Body of pancreas (tissue), 4 donors: ENCODE data around the gene CNPPD1. TPM values are rescaled to one million over a fixed set of nuclear protein-coding genes. Genes with fewer than 3 reads are reported as not detected.
A peak's percentile ranks its signal among the peaks of the same experiment; 100 is the strongest.

Experiments
- ATAC-seq: fragments of 150-250 bp; one replicate; pipeline ENCODE4 v1.9.1; 2016
- DNase-seq, 4 donors: peaks; one replicate each; pipeline ENCODE4 v3.0.0-alpha.2; 2019
- H3K27ac ChIP-seq, 4 donors: fragments of 200-600 bp; sonication (generic); 1 replicate in 3 of 4; 2 replicates in 1 of 4; pipeline versions ENCODE4 v1.5.1 to v1.6.1; 2016 to 2019; ENCODE audit warnings: mild to moderate bottlenecking in 1 of 4, mixed read lengths in 1 of 4, moderate library complexity in 1 of 4
- H3K27me3 ChIP-seq, 2 donors: fragments of 200-600 bp; sonication (generic); one replicate each; pipeline ENCODE4 v1.6.0; 2016; ENCODE audit warnings: mild to moderate bottlenecking in 1 of 2
- H3K36me3 ChIP-seq, 2 donors: fragments of 200-600 bp; sonication (generic); replicated peaks in 1 of 2; 2 replicates each; pipeline ENCODE4 v1.5.1; 2016; ENCODE audit warnings: low read depth in 2 of 2; ENCODE audit not compliant: insufficient read depth in 1 of 2
- H3K4me1 ChIP-seq: fragments of 200-600 bp; sonication (generic); one replicate; pipeline ENCODE4 v1.6.0; 2016
- H3K4me3 ChIP-seq, 2 donors: fragments of 200-600 bp; sonication (generic); 1 replicate in 1 of 2; 2 replicates in 1 of 2; pipeline ENCODE4 v1.5.1; 2016 to 2019
- H3K9me3 ChIP-seq, 3 donors: fragments of 200-600 bp; sonication (generic); 1 replicate in 2 of 3; 2 replicates in 1 of 3; pipeline ENCODE4 v1.5.1; 2016
- POLR2A ChIP-seq, 3 donors: fragments of 450-650 bp; IDR thresholded peaks; one replicate each; pipeline ENCODE4 v1.6.1; 2016; ENCODE audit warnings: antibody characterized with exemption in 3 of 3, mild to moderate bottlenecking in 2 of 3
- WGBS, 2 donors: methylation state at CpG; one replicate each; pipeline ENCODE4 v1.1.5; 2017; 5-methylcytosine and 5-hydroxymethylcytosine counted together
- intact Hi-C: fragments of 100-400 bp; cut with DNase I; formaldehyde crosslinking; loops from one replicate; pipeline ENCODE4 v1.15.1; 2023
- total RNA-seq, 2 donors: library from RNA; depleted of rRNA; stranded (reverse); fragments of >200 nt; gene quantifications; one replicate each; pipeline ENCODE4 v1.1.0, GENCODE V29; 2016
- TF ChIP-seq, protein P1 (sequence below), 7 experiments: fragments of 450-650 bp in 4 of 7; fragments of 200-600 bp in 3 of 7; sonication (generic) in 3 of 7; IDR thresholded peaks; one replicate each; pipeline ENCODE4 v1.5.1; 2016 to 2019; ENCODE audit warnings: antibody characterized with exemption in 7 of 7

Gene CNPPD1
- total RNA-seq, 2 donors from 2014 or later: 25.7 to 27.4 TPM

DNA sequence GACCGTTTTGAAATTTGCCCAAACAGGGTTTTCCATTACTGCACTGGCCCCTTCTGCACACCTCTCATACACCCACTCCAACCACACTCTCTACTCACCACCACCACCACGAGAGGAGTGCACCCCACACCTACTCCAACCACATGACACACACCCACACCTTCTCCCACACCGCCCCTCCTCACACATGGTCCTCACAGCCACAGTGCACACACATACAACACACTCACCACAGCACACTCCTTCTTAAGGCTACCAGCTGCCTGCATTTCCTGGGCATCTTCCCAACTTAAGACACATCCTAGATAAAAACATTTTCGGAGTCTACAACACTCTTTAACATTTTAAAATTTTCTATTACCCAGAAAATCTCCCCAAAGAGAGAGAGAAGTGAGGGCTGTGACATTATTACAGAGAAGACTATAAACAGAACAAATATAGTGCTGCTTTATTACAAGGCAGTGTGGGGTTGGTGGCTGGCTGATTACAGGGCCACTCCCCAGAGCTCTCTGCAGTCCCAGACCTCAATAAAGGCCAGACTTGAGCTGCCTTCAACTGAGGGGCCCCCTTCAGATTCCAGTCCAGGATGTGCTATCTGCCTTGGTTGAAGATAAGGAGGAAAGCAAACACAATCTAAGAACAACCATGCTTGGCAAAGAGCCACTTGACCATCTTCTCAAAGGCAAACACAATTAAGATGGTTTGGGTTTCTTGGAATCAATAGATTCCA, 52.2 kb downstream of the CNPPD1 start:
- H3K27me3 ChIP-seq: no peaks in the 10 kb centered on the region
- no peak overlapping the region for H3K27ac ChIP-seq
- no peak for TF ChIP-seq POLR2A (IDR thresholded peaks at IDR 0.05)
- TF ChIP-seq, protein P1, sequence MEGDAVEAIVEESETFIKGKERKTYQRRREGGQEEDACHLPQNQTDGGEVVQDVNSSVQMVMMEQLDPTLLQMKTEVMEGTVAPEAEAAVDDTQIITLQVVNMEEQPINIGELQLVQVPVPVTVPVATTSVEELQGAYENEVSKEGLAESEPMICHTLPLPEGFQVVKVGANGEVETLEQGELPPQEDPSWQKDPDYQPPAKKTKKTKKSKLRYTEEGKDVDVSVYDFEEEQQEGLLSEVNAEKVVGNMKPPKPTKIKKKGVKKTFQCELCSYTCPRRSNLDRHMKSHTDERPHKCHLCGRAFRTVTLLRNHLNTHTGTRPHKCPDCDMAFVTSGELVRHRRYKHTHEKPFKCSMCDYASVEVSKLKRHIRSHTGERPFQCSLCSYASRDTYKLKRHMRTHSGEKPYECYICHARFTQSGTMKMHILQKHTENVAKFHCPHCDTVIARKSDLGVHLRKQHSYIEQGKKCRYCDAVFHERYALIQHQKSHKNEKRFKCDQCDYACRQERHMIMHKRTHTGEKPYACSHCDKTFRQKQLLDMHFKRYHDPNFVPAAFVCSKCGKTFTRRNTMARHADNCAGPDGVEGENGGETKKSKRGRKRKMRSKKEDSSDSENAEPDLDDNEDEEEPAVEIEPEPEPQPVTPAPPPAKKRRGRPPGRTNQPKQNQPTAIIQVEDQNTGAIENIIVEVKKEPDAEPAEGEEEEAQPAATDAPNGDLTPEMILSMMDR (IDR thresholded peaks at IDR 0.05): no peak
- WGBS, 2 donors: 63 to 71% methylated on average over 4 of the region's 4 CpGs
- no peaks in the 10 kb centered on the region for H3K9me3 ChIP-seq
- DNase-seq (no peak), ATAC-seq (no peak)
- intact Hi-C loops: no loop called here
- peaks cover 61% of the 10 kb centered on the region for H3K4me1 ChIP-seq
- H3K4me3 ChIP-seq: no peak overlapping the region
- no peaks in the 10 kb centered on the region for H3K36me3 ChIP-seq

DNA sequence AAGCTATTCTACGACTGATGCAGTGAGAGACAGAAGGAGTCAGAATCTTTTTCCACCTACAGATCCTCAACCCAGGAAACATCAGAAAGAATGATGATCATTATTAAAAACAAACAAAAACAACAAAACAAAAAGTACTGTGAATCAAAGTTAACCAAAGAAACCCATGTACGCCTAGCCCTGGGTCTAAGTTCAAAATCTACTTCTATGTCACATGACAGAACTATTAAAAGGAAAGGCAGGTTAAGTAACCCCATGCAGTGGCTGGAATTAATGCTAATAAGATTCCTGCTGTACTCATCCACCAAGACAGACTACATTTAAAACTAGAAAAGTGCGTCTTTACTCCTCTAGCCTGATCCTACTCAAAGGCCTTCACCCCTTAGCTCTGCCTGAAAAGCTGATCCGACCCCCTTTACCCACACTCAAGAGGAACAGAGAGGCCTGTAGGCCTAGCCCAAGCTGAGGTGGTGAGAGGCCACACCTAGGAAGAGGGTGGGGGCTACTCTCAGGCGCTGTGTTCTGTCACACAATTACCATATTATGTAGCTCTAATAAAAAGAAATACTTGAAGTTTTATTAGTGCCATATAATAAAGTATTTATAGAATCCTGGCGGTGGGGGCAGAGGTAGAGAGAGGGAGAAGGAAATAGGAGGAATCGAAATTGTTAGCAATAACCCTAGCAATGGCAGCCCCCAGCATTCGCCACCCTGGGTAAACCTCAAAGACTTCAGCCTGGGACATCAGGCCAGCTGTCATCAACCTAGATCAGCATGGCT, 53.2 kb downstream of the CNPPD1 start:
- peaks cover 60% of the 10 kb centered on the region for H3K4me1 ChIP-seq
- intact Hi-C loops: no loop called here
- TF ChIP-seq, protein P1 (IDR thresholded peaks at IDR 0.05): no peak
- no peak for TF ChIP-seq POLR2A (IDR thresholded peaks at IDR 0.05)
- ATAC-seq (no peak), DNase-seq (no peak)
- no peaks in the 10 kb centered on the region for H3K27me3 ChIP-seq
- 91 to 93% methylated on average over 8 of the region's 8 CpGs for whole genome bisulfite sequencing, 2 donors
- H3K27ac ChIP-seq: no peak overlapping the region
- no peaks in the 10 kb centered on the region for H3K36me3 ChIP-seq
- H3K4me3 ChIP-seq: no peak overlapping the region
- H3K9me3 ChIP-seq: no peaks in the 10 kb centered on the region

DNA sequence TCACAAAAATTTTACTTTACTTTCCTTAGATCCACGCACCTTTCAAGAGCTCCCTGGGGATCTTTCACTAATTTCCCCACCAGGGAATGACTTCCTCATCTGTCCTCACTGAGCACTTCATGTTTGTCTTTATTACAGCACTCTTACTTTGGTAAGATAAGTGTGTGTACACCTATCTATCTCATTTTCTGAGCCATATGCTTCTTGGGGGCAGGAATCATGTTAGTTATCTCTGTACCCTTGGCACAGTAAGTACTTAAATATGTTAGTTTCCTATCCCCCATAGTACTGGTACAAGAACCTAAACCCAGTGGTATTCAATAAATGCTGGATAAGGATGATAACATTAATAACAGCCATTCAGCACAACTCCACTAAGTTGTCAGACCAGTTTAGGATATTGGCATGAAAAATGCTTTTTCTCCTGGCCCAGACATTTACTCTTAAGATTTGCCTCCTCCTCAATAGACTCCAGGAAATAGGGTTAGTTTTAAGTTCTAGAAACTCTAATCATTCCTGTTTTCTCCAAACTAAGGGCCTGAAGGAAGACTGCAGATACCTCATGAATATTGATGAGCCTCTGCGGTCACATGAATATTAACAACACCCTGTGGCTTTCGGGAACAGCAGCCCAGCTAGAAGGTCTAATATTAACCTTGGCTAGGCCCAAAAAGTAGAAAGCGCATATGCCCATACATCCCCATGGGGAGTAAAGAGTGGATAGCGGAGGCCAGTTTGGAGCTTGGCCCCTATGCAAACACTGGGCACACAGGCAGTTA, 54.3 kb downstream of the CNPPD1 start:
- peak overlapping the region in 3 of 4 donors; percentile 37 to 72 (median 64) for H3K27ac ChIP-seq
- intact Hi-C loops: no loop called here
- WGBS, 2 donors: 48 to 50% methylated on average over 5 of the region's 5 CpGs

More for the DNA sequence above, 54.3 kb downstream of the CNPPD1 start:
- DNase-seq (peak in 1 of 4 donors; percentile 32), ATAC-seq (peak; percentile 73)
- Histone ChIP-seq H3K9me3 (no peaks in the 10 kb centered on the region), H3K36me3 (no peaks in the 10 kb centered on the region), H3K4me1 (peaks cover 50% of the 10 kb centered on the region), H3K27me3 (no peaks in the 10 kb centered on the region), H3K4me3 (no peak overlapping the region)
- TF ChIP-seq, protein P1 (IDR thresholded peaks at IDR 0.05): no peak
- no peak for TF ChIP-seq POLR2A (IDR thresholded peaks at IDR 0.05)

Other genes starting within 250 kb of the CNPPD1 start
- under 1 TPM in 1 of 2 donors, not detected in 1; 0.78 TPM for gene CDK5R2, start 217.3 kb downstream of the CNPPD1 start, total RNA-seq
- not detected for gene FEV, start 191.7 kb downstream of the CNPPD1 start, total RNA-seq
- gene CRYBA2, start 183.5 kb downstream of the CNPPD1 start, total RNA-seq: 10 to 100 TPM; 23.1 to 26.4 TPM
- gene CFAP65, start 135.4 kb downstream of the CNPPD1 start, total RNA-seq: not detected
- gene IHH, start 116.0 kb downstream of the CNPPD1 start, total RNA-seq: 1 to 10 TPM in 1 of 2 donors, not detected in 1; 1.0 TPM
- gene NHEJ1, start 16.1 kb downstream of the CNPPD1 start, total RNA-seq: 1 to 10 TPM; 8.9 to 9.3 TPM
- 1 to 10 TPM; 3.1 to 8.2 TPM for gene SLC23A3, start 6.9 kb downstream of the CNPPD1 start, total RNA-seq
- gene RETREG2, start 1.4 kb upstream of the CNPPD1 start, total RNA-seq: 10 to 100 TPM; 41.9 to 43.6 TPM
- 10 to 100 TPM; 36.9 to 43.3 TPM for gene ZFAND2B, start 29.9 kb upstream of the CNPPD1 start, total RNA-seq
- gene ABCB6, start 42.0 kb upstream of the CNPPD1 start, total RNA-seq: 10 to 100 TPM; 10.5 to 11.7 TPM
- 10 to 100 TPM; 21.0 to 27.7 TPM for gene ATG9A, start 52.7 kb upstream of the CNPPD1 start, total RNA-seq
- gene ANKZF1, start 52.9 kb upstream of the CNPPD1 start, total RNA-seq: 10 to 100 TPM; 67.5 to 95.3 TPM
- gene GLB1L, start 68.5 kb upstream of the CNPPD1 start, total RNA-seq: 10 to 100 TPM in 1 of 2 donors, 1 to 10 TPM in 1; 3.1 to 11.2 TPM
- gene STK16, start 68.6 kb upstream of the CNPPD1 start, total RNA-seq: 10 to 100 TPM in 1 of 2 donors, 1 to 10 TPM in 1; 8.0 to 16.8 TPM
- not detected for gene TUBA4B, start 76.3 kb upstream of the CNPPD1 start, total RNA-seq
- 10 to 100 TPM; 17.8 to 20.2 TPM for gene TUBA4A, start 77.0 kb upstream of the CNPPD1 start, total RNA-seq
- gene DNAJB2, start 102.4 kb upstream of the CNPPD1 start, total RNA-seq: 10 to 100 TPM; 60.3 to 68.0 TPM
- gene PTPRN, start 132.5 kb upstream of the CNPPD1 start, total RNA-seq: 10 to 100 TPM; 18.7 to 19.8 TPM
- gene RESP18, start 155.8 kb upstream of the CNPPD1 start, total RNA-seq: not detected
- 10 to 100 TPM; 18.4 to 24.7 TPM for gene DNPEP, start 211.0 kb upstream of the CNPPD1 start, total RNA-seq
- 10 to 100 TPM; 12.7 to 23.1 TPM for gene DES, start 241.5 kb upstream of the CNPPD1 start, total RNA-seq